C4-2B (cell line): Measurements from ENCODE around the gene TMEM181.

ENCODE experiments used
- ZFX ChIP-seq: fragments of 450-650 bp; IDR thresholded peaks from 2 replicates; pipeline ENCODE4 v1.6.1; 2017
- TF ChIP-seq, protein P1 (sequence below): fragments of 450-650 bp; conservative IDR thresholded peaks from 2 replicates; pipeline ENCODE4 v1.5.1; 2017; ENCODE audit warnings: mild to moderate bottlenecking

DNA sequence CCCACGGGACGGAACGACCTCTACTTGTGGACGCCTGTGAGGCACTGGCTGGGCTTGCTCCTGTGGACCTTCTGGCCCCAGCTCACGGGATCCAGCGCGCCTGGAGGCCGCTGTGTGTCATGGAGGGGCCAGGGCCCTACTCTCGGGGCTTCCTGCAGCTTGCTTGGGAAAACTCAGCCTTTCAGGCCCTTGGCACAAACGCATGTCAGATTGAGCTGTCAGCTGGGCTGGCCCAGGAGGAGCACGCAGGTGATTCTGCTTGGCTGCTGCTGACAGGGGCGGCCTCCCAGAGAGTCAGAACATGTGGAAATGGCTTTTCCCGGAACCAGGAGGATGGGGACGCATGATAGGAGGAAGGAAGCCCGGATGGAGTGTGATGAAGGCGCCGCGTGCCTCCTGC lies 39.7 kb downstream of the TMEM181 start:
- TF ChIP-seq, protein P1, sequence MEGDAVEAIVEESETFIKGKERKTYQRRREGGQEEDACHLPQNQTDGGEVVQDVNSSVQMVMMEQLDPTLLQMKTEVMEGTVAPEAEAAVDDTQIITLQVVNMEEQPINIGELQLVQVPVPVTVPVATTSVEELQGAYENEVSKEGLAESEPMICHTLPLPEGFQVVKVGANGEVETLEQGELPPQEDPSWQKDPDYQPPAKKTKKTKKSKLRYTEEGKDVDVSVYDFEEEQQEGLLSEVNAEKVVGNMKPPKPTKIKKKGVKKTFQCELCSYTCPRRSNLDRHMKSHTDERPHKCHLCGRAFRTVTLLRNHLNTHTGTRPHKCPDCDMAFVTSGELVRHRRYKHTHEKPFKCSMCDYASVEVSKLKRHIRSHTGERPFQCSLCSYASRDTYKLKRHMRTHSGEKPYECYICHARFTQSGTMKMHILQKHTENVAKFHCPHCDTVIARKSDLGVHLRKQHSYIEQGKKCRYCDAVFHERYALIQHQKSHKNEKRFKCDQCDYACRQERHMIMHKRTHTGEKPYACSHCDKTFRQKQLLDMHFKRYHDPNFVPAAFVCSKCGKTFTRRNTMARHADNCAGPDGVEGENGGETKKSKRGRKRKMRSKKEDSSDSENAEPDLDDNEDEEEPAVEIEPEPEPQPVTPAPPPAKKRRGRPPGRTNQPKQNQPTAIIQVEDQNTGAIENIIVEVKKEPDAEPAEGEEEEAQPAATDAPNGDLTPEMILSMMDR = no peak
- TF ChIP-seq ZFX = no peak
